KOPT-K1 (cell line): ENCODE data around the gene PSMG3.

ENCODE experiments used
- H3K27ac ChIP-seq: fragments of 200-600 bp; sonication (generic); 2 replicates; pipeline ENCODE4 v1.5.1; 2016; ENCODE audit warnings: antibody characterized with exemption, mild to moderate bottlenecking, low read depth, low read length; ENCODE audit not compliant: poor library complexity, severe bottlenecking
- H3K36me3 ChIP-seq: fragments of 200-600 bp; sonication (generic); 2 replicates; pipeline ENCODE4 v1.5.1; 2017; ENCODE audit warnings: antibody characterized with exemption, mild to moderate bottlenecking, low read length, moderate library complexity; ENCODE audit not compliant: insufficient read depth
- H3K9me3 ChIP-seq: fragments of 200-600 bp; sonication (generic); 2 replicates; pipeline ENCODE4 v1.5.1; 2017; ENCODE audit warnings: antibody characterized with exemption, low read length, mild to moderate bottlenecking; ENCODE audit not compliant: insufficient read depth, poor library complexity, severe bottlenecking

Gene PSMG3

GRCh38 chr7:1559626-1560590, 9.9 kb downstream of the PSMG3 start:
- Histone ChIP-seq H3K27ac (no peak overlapping the region), H3K9me3 (no peaks in the 10 kb centered on the region), H3K36me3 (peaks cover 2% of the 10 kb centered on the region)

GRCh38 chr7:1558841-1559625, 10.8 kb downstream of the PSMG3 start:
- H3K36me3 ChIP-seq = no peaks in the 10 kb centered on the region
- no peak overlapping the region for H3K27ac ChIP-seq

GRCh38 chr7:1558181-1558811, 11.5 kb downstream of the PSMG3 start:
- H3K27ac ChIP-seq = no peak overlapping the region
- no peaks in the 10 kb centered on the region for H3K9me3 ChIP-seq
- no peaks in the 10 kb centered on the region for H3K36me3 ChIP-seq

More at GRCh38 chr7:1558841-1559625, 10.8 kb downstream of the PSMG3 start:
- no peaks in the 10 kb centered on the region for H3K9me3 ChIP-seq

GRCh38 chr7:1557771-1558170, 12.1 kb downstream of the PSMG3 start:
- no peaks in the 10 kb centered on the region for H3K36me3 ChIP-seq
- H3K9me3 ChIP-seq = no peaks in the 10 kb centered on the region
- H3K27ac ChIP-seq = no peak overlapping the region

- Histone ChIP-seq H3K9me3 (no peaks in the 10 kb centered on the region), H3K36me3 (no peaks in the 10 kb centered on the region), H3K27ac (no peak overlapping the region)
Observed at GRCh38 chr7:1557006-1557405, 12.8 kb downstream of the PSMG3 start.

GRCh38 chr7:1555813-1556543, 13.9 kb downstream of the PSMG3 start, which contains the start of gene TMEM184A:
Gene TMEM184A, minus strand, starts transcription at chr7:1556205. Its CDS starts 721 bp downstream, at chr7:1555484.
- H3K36me3 ChIP-seq = no peaks in the 10 kb centered on the region
- no peak within 1 kb of the TSS for H3K27ac ChIP-seq

GRCh38 chr7:1555046-1555812, 14.6 kb downstream of the PSMG3 start:
- Histone ChIP-seq H3K27ac (no peak overlapping the region), H3K9me3 (no peaks in the 10 kb centered on the region), H3K36me3 (no peaks in the 10 kb centered on the region)

More at GRCh38 chr7:1555813-1556543, 13.9 kb downstream of the PSMG3 start, which contains the start of gene TMEM184A:
- no peaks in the 10 kb centered on the region for H3K9me3 ChIP-seq

GRCh38 chr7:1554333-1555045, 15.3 kb downstream of the PSMG3 start:
- no peaks in the 10 kb centered on the region for H3K36me3 ChIP-seq
- H3K27ac ChIP-seq = no peak overlapping the region

GRCh38 chr7:1553512-1554210, 16.2 kb downstream of the PSMG3 start:
- Histone ChIP-seq H3K27ac (no peak overlapping the region), H3K36me3 (peaks cover 4% of the 10 kb centered on the region; the same call in 1 of the 2 replicates), H3K9me3 (no peaks in the 10 kb centered on the region)

More at GRCh38 chr7:1554333-1555045, 15.3 kb downstream of the PSMG3 start:
- H3K9me3 ChIP-seq = no peaks in the 10 kb centered on the region

- Histone ChIP-seq H3K9me3 (no peaks in the 10 kb centered on the region), H3K36me3 (peaks cover 4% of the 10 kb centered on the region; the same call in 1 of the 2 replicates), H3K27ac (no peak overlapping the region)
Observed at GRCh38 chr7:1552200-1552599, 17.6 kb downstream of the PSMG3 start.

GRCh38 chr7:1550846-1551155, 19.0 kb downstream of the PSMG3 start:
- Histone ChIP-seq H3K36me3 (peaks cover 5% of the 10 kb centered on the region; the same call in 1 of the 2 replicates), H3K27ac (no peak overlapping the region), H3K9me3 (no peaks in the 10 kb centered on the region)

GRCh38 chr7:1550005-1550845, 19.6 kb downstream of the PSMG3 start:
- Histone ChIP-seq H3K36me3 (peaks cover 11% of the 10 kb centered on the region), H3K27ac (no peak overlapping the region), H3K9me3 (no peaks in the 10 kb centered on the region)
